CD4-positive, alpha-beta T cell treated with Interleukin-10 for 1 hour (primary cell): ENCODE data around the gene PRR20D.
"Not testable (repeated sequence)": the region's sequence is repeated elsewhere in the genome, so short reads cannot be mapped to it uniquely, and the experiment has no call there.

ENCODE experiments used
- DNase-seq: peaks from one replicate; pipeline ENCODE4 v3.0.0-alpha.2; 2020

Gene PRR20D

DNA sequence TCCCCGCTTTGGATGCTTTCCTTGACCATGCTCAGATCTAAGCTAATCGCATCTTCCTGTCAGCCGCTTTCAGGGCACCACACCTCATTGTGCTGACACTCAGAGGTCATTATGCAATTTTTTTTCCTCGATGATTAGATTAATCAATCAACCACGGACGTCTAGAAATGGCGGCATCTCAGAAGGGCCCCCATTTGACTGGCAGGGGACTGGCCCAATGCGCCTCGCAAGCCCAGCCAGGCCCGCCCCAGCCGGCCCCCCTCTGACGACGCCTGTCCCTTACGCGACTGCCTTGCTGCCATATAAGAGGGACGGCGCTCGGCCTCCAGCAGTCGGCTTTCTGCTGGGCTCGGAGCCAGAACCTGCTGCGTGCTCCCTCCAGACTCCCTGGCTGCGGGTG, at the start of gene PRR20D:
Gene PRR20D, plus strand, starts transcription at position 301 of the 400 bp plus-strand sequence. CDS start 387 bp downstream, outside the sequence.
- DNase-seq = not testable (repeated sequence)

DNA sequence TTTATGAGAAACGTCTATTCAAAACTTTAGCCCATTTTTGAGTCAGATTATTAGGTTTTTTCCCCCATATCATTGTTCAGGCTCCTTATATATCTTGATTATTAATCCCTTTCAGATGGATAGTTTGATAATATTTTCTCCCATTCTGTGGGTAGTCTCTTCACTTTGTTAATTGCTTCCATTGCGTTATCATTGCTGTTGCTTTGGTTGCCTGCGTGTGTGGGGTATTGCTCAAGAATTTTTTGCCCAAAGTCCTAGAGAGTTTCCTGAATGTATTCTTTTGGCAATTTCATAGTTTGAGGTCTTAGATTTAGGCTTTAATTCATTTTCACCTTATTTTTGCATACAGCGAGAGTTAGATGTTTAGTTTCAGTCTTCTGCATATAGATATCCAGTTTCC, 45.5 kb upstream of the PRR20D start:
- no peak for DNase-seq

DNA sequence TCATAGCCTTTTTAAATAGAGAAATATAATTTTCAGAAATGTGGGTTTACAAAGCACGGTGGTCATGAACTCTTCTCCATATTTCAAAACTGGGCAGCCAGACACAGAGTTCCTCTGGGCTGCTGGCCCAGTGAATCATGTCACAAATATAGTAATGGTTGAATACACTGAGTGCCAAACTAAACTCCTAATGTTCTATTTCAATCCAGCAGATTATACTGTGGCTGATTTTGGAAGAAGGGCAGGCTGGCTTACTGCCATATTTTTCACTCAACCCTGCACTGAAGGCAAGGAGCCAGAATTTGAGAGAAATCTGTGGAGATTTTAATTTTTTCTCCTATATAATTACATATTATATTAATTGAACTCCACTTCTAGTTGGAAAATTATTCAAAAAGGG, 36.8 kb upstream of the PRR20D start:
- no peak for DNase-seq

DNA sequence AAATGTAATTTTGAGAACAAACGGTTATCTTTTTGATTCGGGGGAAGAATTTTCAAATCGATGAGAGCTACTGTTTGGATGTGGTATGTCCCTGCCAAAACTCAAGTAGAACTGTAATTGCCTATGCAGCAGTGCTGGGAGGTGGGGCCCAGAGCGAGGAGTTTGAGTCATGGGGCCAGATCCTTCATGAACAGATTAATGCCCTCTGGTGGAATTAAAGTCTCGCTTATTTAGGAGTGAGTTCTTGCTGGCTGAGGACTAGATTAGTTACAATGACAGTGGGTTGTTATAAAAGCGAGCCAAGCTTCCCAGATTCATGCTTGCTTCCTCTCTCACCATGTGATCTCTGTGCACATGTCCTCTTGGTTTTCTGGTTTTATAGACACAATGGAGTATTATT, 31.5 kb upstream of the PRR20D start:
- no peak for DNase-seq

DNA sequence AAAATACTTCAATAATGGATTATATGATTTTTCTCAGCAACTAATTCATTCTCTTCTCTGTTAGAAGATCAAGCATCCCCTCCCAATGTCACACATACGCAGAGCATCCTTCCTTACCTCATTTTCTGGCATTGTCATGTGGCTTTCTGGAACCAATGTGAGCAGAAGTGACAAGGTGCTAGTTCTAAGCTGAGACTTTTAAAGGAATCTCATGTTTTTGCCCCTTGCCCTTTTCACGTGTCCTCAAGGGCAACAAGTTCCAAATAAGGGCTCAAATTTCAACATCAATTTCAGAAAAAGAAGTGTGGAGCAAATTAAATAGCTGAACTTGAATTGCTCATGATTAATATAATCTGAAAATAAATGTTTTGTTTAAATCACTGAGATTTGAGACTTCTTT, 24.3 kb upstream of the PRR20D start:
- DNase-seq = no peak

DNA sequence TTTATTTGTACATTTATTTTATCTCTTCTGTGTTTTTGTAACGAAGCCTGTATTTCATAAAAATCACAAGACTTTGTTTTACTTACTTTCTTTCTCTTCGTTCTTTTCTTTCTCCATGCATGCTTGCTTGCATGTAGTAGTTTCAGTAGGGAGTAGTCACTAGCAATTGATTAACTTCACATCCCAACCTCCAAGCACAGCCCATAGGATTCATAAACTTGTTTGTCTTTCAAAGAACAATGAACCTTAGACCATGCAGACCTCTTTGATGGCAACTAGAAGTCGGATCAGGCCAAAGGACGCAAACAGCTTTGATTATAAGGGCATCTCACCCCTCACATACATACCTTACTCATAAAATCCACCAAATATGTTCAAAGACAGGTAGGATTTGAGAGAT, 22.8 kb upstream of the PRR20D start:
- DNase-seq = no peak

DNA sequence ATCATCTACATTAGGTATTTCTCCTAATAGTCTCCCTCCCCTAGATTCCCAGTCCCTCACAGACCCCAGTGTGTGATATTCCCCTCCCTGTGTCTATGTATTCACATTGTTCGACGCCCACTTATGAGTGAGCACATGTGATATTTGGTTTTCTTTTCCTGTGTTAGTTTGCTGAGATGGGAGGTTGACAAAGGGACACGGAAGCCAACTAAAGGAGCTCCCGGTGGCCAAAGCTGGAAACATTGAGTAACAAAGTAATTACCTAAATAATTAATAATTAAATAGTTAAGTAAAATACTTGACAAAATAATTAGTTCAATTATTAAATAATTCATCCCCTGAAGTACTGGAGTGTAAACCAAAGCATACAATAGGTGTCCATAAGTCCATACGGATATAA, 21.4 kb upstream of the PRR20D start:
- no peak for DNase-seq

DNA sequence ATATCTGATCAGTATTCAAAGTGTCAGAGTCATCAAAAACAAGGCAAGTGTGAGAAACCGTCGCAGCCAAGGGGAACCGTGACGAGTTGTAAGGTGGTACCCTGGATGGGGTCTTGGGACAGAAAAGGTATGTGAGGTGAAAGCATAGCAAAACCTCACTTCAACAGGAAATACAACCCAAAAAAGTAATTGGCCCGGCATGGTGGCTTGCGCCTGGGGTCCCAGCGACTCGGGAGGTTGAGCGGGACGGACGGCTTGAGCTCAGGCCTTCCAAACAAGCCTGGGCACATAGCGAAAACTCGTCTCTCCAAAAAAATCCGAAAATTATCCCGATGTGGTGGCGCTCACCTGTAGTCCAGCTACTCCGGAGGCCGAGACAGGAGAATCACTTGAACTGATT, 20.7 kb upstream of the PRR20D start:
- DNase-seq = not testable (repeated sequence)

DNA sequence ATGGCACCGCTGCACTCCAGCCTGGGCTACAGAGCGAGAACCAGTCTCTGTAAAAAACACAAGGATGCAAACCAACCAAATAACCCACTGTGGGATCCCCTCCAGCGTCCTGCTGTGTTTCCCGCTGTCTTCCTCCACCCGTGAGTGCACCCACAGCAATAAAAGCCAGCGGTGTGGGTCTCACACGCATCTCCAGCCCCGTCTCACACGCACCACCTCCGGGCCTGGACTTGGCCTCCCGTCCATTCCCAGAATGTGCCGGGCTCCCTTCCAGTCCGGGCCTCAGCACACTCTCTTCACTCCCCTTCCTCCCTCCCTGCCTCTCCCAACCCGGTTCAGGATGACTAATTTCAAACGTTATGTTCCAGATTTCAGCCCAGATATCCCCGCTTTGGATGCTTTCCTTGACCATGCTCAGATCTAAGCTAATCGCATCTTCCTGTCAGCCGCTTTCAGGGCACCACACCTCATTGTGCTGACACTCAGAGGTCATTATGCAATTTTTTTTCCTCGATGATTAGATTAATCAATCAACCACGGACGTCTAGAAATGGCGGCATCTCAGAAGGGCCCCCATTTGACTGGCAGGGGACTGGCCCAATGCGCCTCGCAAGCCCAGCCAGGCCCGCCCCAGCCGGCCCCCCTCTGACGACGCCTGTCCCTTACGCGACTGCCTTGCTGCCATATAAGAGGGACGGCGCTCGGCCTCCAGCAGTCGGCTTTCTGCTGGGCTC, 20.0 kb upstream of the PRR20D start, which contains the start of gene PRR20A:
Gene PRR20A, plus strand, starts transcription at position 684 of the 734 bp plus-strand sequence. CDS start 387 bp downstream, outside the sequence.
- DNase-seq = not testable (repeated sequence)

DNA sequence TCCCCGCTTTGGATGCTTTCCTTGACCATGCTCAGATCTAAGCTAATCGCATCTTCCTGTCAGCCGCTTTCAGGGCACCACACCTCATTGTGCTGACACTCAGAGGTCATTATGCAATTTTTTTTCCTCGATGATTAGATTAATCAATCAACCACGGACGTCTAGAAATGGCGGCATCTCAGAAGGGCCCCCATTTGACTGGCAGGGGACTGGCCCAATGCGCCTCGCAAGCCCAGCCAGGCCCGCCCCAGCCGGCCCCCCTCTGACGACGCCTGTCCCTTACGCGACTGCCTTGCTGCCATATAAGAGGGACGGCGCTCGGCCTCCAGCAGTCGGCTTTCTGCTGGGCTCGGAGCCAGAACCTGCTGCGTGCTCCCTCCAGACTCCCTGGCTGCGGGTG, 13.2 kb upstream of the PRR20D start, which contains the start of gene PRR20B:
Gene PRR20B, plus strand, starts transcription at position 301 of the 400 bp plus-strand sequence. CDS start 387 bp downstream, outside the sequence.
- DNase-seq = not testable (repeated sequence)

DNA sequence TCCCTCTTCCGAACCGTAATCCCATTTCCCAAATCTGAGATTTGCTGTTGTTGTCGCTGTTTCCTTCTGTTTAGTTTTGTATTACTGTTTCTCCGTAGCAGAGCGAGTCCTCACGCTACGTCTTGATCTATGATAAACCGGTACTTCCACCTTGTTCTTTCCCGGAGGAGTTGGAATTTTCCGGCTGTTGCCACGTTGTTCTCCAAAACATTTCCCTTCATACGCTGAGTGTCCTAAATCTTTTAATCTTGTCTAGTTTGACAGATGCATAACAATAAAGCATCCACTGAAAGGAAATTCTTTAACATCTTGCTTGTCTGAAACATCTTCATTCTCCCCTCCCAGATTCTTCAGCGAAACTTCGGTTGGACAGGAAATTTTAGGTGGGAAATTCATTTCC, 12.3 kb upstream of the PRR20D start:
- DNase-seq = not testable (repeated sequence)

DNA sequence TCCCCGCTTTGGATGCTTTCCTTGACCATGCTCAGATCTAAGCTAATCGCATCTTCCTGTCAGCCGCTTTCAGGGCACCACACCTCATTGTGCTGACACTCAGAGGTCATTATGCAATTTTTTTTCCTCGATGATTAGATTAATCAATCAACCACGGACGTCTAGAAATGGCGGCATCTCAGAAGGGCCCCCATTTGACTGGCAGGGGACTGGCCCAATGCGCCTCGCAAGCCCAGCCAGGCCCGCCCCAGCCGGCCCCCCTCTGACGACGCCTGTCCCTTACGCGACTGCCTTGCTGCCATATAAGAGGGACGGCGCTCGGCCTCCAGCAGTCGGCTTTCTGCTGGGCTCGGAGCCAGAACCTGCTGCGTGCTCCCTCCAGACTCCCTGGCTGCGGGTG, 6.7 kb upstream of the PRR20D start, which contains the start of gene PRR20C:
Gene PRR20C, plus strand, starts transcription at position 301 of the 400 bp plus-strand sequence. CDS start 387 bp downstream, outside the sequence.
- not testable (repeated sequence) for DNase-seq

DNA sequence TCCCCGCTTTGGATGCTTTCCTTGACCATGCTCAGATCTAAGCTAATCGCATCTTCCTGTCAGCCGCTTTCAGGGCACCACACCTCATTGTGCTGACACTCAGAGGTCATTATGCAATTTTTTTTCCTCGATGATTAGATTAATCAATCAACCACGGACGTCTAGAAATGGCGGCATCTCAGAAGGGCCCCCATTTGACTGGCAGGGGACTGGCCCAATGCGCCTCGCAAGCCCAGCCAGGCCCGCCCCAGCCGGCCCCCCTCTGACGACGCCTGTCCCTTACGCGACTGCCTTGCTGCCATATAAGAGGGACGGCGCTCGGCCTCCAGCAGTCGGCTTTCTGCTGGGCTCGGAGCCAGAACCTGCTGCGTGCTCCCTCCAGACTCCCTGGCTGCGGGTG, 6.5 kb downstream of the PRR20D start, which contains the start of gene PRR20E:
Gene PRR20E, plus strand, starts transcription at position 301 of the 400 bp plus-strand sequence. CDS start 387 bp downstream, outside the sequence.
- not testable (repeated sequence) for DNase-seq

DNA sequence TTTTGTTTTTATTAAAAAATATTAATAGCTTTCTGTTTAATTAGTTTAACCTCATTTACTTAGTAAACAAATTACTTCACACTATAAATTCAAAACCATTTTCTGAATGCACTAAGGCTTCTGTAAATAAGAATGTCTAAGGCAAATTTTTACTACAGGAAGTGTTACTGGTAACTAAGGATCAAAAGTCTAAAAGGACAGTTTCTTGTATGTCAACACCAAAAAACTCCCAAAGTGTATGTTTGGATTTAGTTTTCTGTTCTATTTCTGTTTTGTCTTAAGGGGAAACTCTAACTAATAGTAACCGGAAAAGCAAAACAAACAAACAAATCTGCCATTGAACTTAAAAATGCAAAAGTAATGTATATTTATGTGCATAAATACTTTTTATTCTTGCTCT, 31.2 kb downstream of the PRR20D start:
- DNase-seq = no peak

DNA sequence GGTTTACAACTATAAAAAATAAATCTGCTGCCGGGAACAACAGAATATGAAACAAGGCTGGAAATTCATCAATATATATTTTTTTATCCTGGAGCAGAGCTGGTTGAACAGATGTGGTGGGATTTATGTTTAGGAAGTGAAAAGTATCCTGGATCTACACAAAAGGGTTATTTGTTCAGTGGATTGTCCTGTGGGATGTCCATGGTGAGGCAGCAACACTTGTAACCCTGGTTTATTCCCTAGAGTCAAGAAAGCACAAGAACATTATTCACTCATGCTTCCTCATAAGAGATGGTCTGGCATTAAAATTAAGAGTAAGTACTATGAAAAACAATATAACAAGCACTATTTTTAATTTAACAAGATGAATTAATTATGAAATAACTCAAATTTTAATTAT, 52.6 kb downstream of the PRR20D start:
- no peak for DNase-seq
